ENCODE results near the gene CDH22.

The CDH22 gene

GRCh38 chr20:46268131-46268614 is 40.1 kb downstream of the CDH22 start:
- DNase-seq (ENCODE audit: low read depth in 2 of 2) = no peak

- no peak for DNase-seq (ENCODE audit: low read depth in 2 of 2)
These were observed 40.9 kb downstream of the CDH22 start for GRCh38 chr20:46267108-46268105.

- DNase-seq (ENCODE audit: low read depth in 2 of 2) = no peak
These were observed 42.8 kb downstream of the CDH22 start for GRCh38 chr20:46265539-46265938.

- no peak for DNase-seq (ENCODE audit: low read depth in 2 of 2)
These were observed 43.7 kb downstream of the CDH22 start for GRCh38 chr20:46264391-46265266.

DNA sequence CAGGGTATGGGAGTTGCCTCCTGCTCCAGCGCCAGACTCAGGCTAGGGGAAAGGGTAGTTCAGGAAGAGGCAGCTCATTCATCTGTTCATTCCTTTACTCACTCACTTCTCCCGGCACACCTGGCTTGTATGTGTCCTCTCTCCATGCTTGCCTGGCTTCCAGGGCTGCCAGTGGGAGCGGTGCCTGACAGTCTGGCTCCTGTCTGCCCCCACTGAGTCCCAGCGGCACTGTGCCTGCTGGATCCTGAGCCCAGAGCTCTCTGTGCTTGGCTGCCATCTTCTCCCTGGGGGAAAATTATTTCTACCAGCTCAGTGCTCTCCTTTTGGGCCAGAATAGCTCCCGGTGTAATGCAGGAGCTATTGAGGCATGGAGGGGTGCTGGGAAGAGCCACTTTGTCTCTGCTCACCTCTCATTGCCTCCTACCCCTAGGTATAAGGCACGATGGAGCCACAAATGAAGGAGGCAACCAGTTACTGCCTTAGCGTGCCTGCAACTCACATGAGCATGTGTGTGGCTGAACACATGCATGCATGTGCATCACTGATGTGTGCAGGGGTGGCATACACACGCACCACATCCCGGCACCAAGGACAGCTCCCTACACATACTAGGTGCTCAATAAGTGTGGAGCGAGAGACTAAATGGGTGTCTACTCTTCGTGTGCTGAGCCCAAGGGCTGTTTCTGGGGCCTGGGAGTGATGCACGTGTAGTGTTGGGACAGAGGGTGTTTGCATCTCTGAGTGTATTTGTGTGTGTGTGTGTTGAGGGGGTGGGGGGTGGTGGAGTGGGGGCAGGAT is 46.6 kb downstream of the CDH22 start:
- no peak for DNase-seq (ENCODE audit: low read depth in 2 of 2)

GRCh38 chr20:46260936-46261454 is 47.3 kb downstream of the CDH22 start:
- no peak for DNase-seq (ENCODE audit: low read depth in 2 of 2)

DNA sequence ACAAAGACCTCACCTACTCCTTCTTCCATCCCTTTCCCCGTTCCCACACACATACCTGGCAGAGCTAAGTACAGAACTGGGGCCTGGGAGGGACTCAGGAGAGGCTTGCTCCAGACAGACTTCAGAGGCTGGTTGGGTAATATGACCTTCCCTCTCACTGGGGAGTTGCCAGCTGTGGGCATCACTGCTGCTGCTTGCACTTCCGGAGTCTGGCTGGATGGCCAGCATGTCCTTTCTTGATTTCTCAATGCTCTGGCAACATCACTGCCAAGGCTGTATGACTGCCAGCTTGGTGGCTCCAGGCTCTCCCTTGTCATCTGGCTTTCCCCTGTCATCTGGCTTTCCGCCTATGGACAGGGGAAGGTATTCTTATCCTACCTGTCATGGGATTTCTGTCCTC is 47.8 kb downstream of the CDH22 start:
- DNase-seq (ENCODE audit: low read depth in 2 of 2) = no peak

GRCh38 chr20:46259260-46259859 is 48.9 kb downstream of the CDH22 start:
- DNase-seq (ENCODE audit: low read depth in 2 of 2) = no peak

GRCh38 chr20:46257887-46258286 is 50.4 kb downstream of the CDH22 start:
- no peak for DNase-seq (ENCODE audit: low read depth in 2 of 2)

DNA sequence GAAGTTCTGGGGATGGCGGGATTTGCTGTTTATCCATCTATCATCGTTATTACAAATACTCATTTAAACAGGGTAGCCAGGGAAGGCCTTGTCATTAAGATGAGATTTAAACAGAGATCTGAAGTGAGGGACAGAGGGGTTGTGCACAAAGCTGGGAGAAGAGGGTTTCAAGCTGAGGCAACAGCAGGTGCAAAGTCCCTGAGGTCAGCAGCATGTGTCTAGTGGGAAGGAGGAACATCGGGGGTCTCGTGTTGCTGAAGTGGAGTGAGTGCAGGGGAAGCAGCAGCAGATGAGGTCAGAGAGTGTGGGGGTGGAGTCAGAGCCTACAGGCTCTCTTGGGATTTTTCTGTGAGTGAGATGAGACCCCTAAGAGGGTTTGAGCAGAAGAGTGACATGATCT is 52.0 kb downstream of the CDH22 start:
- DNase-seq (ENCODE audit: low read depth in 2 of 2) = no peak

DNA sequence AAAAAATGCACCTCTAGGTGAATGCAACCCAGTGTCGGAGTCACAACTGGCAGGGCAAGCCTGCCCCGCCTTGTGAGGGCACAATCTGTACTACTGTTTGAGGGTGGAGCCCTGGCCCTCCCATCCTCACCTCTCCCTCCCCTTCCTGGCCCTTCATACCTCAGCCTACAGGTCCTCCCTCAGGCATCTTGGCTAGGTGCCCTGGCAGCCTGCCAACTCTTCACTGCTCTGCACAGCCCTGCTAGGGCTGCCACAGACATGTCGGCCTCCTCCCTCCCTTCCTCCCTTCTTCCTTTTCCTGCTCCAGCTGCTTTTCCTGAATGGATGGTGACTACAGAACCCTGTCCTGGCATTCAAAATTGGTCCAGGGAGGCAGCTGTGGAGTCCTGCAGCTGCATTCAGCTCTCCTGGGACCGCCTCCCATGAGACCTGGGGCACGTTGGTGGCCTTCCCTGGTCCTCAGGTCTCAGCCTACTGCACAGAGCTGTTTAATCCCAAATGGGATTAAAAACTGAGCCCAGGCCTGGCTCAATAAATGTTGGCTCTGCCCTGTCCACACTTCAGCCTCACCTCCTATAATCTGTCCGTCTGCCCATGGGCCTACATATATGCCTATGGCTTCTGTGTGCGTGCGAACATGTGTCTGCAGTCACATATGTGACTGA is 52.7 kb downstream of the CDH22 start:
- DNase-seq (ENCODE audit: low read depth in 2 of 2) = no peak

- DNase-seq (ENCODE audit: low read depth in 2 of 2) = no peak
These were observed 54.9 kb downstream of the CDH22 start for GRCh38 chr20:46253391-46253790.

DNA sequence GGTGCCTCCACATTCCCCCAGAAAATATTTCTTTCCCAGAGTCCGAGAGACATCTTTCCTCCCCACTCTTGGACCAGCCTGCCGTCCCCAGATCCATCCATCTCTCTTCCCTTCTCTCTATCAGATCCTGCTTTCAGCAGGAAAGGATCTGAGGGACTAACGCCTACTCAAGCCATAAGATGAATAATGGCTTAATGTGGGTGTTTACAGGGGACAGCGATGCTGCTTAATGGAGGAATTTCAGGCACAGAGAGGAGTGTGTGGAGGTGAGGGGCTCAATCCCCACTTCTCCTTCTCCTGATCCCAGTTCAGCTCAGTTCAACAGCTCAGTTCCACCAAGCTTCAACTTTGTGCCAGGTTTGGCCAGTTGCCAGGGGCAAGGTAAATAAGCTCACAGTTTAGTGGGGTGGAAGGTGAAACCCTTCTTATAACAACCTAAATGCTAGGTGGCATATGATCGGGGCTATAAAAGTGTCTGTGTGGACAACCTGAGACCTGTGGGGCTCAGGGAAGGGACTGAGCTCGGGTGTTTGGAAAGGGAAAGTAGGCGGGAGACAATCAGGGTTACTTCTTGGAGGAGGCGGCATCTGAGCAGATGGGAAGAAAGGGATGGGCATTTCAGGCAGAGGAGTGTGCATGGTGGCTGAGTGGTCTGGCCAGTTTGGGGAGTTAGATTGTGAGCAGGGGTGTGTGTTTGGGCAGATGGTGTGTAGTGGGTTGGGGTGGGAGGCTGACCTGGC is 55.8 kb downstream of the CDH22 start:
- DNase-seq (ENCODE audit: low read depth in 2 of 2) = no peak

- no peak for DNase-seq (ENCODE audit: low read depth in 2 of 2)
These were observed 57.1 kb downstream of the CDH22 start for GRCh38 chr20:46251211-46251673.

DNA sequence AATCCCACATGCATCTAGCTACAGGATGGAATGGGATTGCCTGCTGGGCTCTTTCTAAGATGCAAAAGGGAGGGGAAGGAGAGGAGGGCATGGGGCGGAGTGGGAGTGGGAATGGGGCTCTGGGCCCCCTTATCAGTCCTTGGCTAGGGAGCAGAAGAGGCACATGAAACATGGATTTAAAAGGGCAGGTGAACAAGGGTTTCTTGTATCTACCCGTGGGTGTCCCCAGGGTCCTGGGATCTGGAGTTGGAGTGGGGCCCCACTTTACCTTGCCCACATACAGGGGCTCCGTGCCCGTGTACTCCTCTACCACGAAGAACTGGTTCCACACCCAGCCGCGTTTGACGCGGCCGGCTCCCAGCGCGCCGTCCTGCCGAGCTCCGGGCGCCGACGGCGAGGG is 57.5 kb downstream of the CDH22 start:
- no peak for DNase-seq (ENCODE audit: low read depth in 2 of 2)

DNA sequence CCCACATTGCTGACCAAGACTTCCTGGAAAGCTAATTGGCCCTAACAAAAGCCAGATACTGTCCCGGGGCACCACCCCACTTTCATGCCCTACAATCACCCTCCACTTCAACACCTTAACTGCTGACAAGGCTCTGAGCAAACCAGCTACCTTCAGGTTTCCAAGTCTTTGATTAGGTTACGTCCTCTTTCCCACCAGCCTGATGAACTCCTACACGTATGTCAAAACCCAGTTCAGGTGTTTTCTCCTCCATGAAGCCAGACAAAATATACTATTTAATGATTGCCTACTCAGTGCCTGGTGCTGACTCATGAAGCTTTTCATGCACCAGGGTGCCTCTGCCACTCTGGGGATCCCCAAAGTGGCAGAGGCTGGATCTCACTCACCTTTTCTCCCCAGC is 58.6 kb downstream of the CDH22 start:
- no peak for DNase-seq (ENCODE audit: low read depth in 2 of 2)

DNA sequence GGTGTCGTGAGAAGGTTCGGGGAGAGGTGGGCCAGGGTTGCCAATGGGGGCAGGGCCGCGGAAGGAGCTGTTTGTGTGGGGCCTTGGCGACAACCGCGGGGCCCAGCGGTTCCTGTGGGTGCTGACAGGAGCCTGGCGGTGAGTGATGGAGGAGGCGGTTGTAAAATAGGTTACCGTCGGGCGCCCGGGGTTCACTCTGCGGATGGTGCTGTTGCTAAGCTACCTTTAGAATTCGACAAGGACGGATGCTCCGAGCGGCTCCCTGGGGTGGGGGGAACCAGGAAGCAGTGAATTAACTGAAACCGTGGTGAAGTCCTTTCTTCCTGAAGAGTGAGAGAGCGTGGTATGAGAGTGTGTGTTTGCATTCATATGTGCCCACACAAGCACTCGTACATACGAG is 61.7 kb downstream of the CDH22 start:
- DNase-seq (ENCODE audit: low read depth in 2 of 2) = no peak

GRCh38 chr20:46243707-46244628 is 64.3 kb downstream of the CDH22 start:
- no peak for DNase-seq (ENCODE audit: low read depth in 2 of 2)
